SK-N-SH treated with all-trans-retinoic acid at 6 μM for 48 hours (cell line): Measurements from ENCODE around the gene ARID3B.
"Not testable (repeated sequence)": the region's sequence is repeated elsewhere in the genome, so short reads cannot be mapped to it uniquely, and the experiment has no call there.

ENCODE experiments used
- ATAC-seq: fragments of 200-7000 bp; cut with Tn5 transposase; 3 replicates; pipeline ENCODE4 v1.9.1; 2020; ENCODE audit warnings: mild to moderate bottlenecking, moderate library complexity
- ARNTL ChIP-seq: fragments of 450-650 bp; formaldehyde crosslinking; IDR thresholded peaks from 2 replicates; pipeline ENCODE4 v1.5.0; 2020; ENCODE audit warnings: low read depth, mild to moderate bottlenecking, moderate library complexity, borderline replicate concordance
- BACH2 ChIP-seq: fragments of 250-450 bp; sonication (Bioruptor Pico); IDR thresholded peaks from 2 replicates; pipeline ENCODE4 v1.9.0; 2021; ENCODE audit warnings: mild to moderate bottlenecking, borderline replicate concordance
- CSDC2 ChIP-seq: fragments of 250-450 bp; sonication (Bioruptor Pico); IDR thresholded peaks from 2 replicates; pipeline ENCODE4 v1.5.0; 2020; ENCODE audit warnings: mild to moderate bottlenecking, moderate library complexity
- ESRRG ChIP-seq: fragments of 250-450 bp; sonication (Bioruptor Pico); IDR thresholded peaks from 2 replicates; pipeline ENCODE4 v1.6.1; 2021; ENCODE audit warnings: mild to moderate bottlenecking
- GLIS3 ChIP-seq: fragments of 250-450 bp; sonication (Bioruptor Pico); IDR thresholded peaks from 2 replicates; pipeline ENCODE4 v1.5.0; 2020; ENCODE audit warnings: mild to moderate bottlenecking, moderate library complexity
- ISL1 ChIP-seq: fragments of 250-450 bp; sonication (Bioruptor Pico); IDR thresholded peaks from 2 replicates; pipeline ENCODE4 v2.1.2; 2022; ENCODE audit warnings: mild to moderate bottlenecking, moderate library complexity
- OSR1 ChIP-seq: fragments of 250-450 bp; sonication (Bioruptor Pico); IDR thresholded peaks from 2 replicates; pipeline ENCODE4 v1.8.0; 2022; ENCODE audit warnings: moderate library complexity, mild to moderate bottlenecking, inconsistent platforms
- RARB ChIP-seq: fragments of 250-450 bp; sonication (Bioruptor Pico); IDR thresholded peaks from 2 replicates; pipeline ENCODE4 v1.8.0; 2021; ENCODE audit warnings: mild to moderate bottlenecking, moderate library complexity
- SNAI2 ChIP-seq: fragments of 250-450 bp; sonication (Bioruptor Pico); IDR thresholded peaks from 2 replicates; pipeline ENCODE4 v1.5.0; 2020; ENCODE audit warnings: mild to moderate bottlenecking, moderate library complexity
- TCF4 ChIP-seq: fragments of 250-450 bp; sonication (Bioruptor Pico); IDR thresholded peaks from 2 replicates; pipeline ENCODE4 v1.8.0; 2021; ENCODE audit warnings: mild to moderate bottlenecking, moderate library complexity, borderline replicate concordance
- TOX ChIP-seq: fragments of 250-450 bp; sonication (Bioruptor Pico); IDR thresholded peaks from 2 replicates; pipeline ENCODE4 v1.8.0; 2021; ENCODE audit warnings: mild to moderate bottlenecking, moderate library complexity, borderline replicate concordance
- ZFP3 ChIP-seq: fragments of 250-450 bp; sonication (Bioruptor Pico); IDR thresholded peaks from 2 replicates; pipeline ENCODE4 v1.5.0; 2020; ENCODE audit warnings: mild to moderate bottlenecking, moderate library complexity
- ZFP30 ChIP-seq: fragments of 450-650 bp; formaldehyde crosslinking; IDR thresholded peaks from 2 replicates; pipeline ENCODE4 v1.5.0; 2022; ENCODE audit warnings: mild to moderate bottlenecking, moderate library complexity
- ZNF70 ChIP-seq: fragments of 450-650 bp; formaldehyde crosslinking; IDR thresholded peaks from 2 replicates; pipeline ENCODE4 v1.5.0; 2020; ENCODE audit warnings: mild to moderate bottlenecking, moderate library complexity
- ZNF8 ChIP-seq: fragments of 450-650 bp; formaldehyde crosslinking; IDR thresholded peaks from 2 replicates; pipeline ENCODE4 v1.5.0; 2020; ENCODE audit warnings: mild to moderate bottlenecking, moderate library complexity
- TF ChIP-seq, protein P1 (sequence below): fragments of 250-450 bp; sonication (Bioruptor Pico); IDR thresholded peaks from 2 replicates; pipeline ENCODE4 v1.8.0; 2020; ENCODE audit warnings: mild to moderate bottlenecking, moderate library complexity, borderline replicate concordance
- TF ChIP-seq, protein P2 (sequence below): fragments of 250-450 bp; sonication (Bioruptor Pico); IDR thresholded peaks from 2 replicates; pipeline ENCODE4 v1.8.0; 2021; ENCODE audit warnings: low read depth, mild to moderate bottlenecking, moderate library complexity, borderline replicate concordance
- TF ChIP-seq, protein P3 (sequence below): fragments of 250-450 bp; sonication (Bioruptor Pico); IDR thresholded peaks from 2 replicates; pipeline ENCODE4 v1.5.0; 2020; ENCODE audit warnings: mild to moderate bottlenecking, moderate library complexity
- TF ChIP-seq, protein P4 (sequence below): fragments of 250-450 bp; sonication (Bioruptor Pico); IDR thresholded peaks from 2 replicates; pipeline ENCODE4 v1.5.1; 2020; ENCODE audit warnings: low read depth, mild to moderate bottlenecking, moderate library complexity

The ARID3B gene

DNA sequence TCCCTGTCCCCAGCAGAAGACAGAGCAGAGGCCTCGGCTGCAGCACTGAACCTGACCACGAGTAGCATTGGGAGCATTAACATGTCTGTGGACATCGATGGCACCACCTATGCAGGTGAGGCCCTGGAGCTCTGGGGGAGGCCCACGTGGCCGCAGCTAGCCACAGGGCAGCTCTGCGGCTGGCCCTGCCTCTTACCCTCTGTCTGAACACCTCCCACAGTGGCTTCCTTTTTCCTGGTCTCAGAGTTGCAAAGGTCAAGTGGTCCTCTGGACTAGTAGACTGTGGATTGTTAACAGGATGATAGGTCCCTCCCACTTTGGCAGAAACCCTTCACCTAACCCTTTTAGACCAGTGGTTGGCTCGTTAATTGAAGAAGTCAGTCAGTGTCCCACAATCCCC lies 52.1 kb downstream of the ARID3B start:
- no peak for ATAC-seq
- TF ChIP-seq ISL1 (no peak), CSDC2 (CRISPR knock-in tag) (no peak), TOX (CRISPR knock-in tag) (no peak), GLIS3 (CRISPR knock-in tag) (no peak), TCF4 (no peak), SNAI2 (CRISPR knock-in tag) (no peak), ZFP30 (CRISPR knock-in tag) (no peak), RARB (CRISPR knock-in tag) (no peak), BACH2 (CRISPR knock-in tag) (no peak), ARNTL (no peak), ZNF8 (CRISPR knock-in tag) (no peak), OSR1 (CRISPR knock-in tag) (no peak), ESRRG (CRISPR knock-in tag) (no peak), ZNF70 (no peak)
- TF ChIP-seq, protein P1, sequence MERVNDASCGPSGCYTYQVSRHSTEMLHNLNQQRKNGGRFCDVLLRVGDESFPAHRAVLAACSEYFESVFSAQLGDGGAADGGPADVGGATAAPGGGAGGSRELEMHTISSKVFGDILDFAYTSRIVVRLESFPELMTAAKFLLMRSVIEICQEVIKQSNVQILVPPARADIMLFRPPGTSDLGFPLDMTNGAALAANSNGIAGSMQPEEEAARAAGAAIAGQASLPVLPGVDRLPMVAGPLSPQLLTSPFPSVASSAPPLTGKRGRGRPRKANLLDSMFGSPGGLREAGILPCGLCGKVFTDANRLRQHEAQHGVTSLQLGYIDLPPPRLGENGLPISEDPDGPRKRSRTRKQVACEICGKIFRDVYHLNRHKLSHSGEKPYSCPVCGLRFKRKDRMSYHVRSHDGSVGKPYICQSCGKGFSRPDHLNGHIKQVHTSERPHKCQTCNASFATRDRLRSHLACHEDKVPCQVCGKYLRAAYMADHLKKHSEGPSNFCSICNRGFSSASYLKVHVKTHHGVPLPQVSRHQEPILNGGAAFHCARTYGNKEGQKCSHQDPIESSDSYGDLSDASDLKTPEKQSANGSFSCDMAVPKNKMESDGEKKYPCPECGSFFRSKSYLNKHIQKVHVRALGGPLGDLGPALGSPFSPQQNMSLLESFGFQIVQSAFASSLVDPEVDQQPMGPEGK (CRISPR knock-in tag): no peak
- TF ChIP-seq, protein P2, sequence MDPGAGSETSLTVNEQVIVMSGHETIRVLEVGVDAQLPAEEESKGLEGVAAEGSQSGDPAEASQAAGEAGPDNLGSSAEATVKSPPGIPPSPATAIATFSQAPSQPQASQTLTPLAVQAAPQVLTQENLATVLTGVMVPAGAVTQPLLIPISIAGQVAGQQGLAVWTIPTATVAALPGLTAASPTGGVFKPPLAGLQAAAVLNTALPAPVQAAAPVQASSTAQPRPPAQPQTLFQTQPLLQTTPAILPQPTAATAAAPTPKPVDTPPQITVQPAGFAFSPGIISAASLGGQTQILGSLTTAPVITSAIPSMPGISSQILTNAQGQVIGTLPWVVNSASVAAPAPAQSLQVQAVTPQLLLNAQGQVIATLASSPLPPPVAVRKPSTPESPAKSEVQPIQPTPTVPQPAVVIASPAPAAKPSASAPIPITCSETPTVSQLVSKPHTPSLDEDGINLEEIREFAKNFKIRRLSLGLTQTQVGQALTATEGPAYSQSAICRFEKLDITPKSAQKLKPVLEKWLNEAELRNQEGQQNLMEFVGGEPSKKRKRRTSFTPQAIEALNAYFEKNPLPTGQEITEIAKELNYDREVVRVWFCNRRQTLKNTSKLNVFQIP (CRISPR knock-in tag): no peak
- TF ChIP-seq, protein P3, sequence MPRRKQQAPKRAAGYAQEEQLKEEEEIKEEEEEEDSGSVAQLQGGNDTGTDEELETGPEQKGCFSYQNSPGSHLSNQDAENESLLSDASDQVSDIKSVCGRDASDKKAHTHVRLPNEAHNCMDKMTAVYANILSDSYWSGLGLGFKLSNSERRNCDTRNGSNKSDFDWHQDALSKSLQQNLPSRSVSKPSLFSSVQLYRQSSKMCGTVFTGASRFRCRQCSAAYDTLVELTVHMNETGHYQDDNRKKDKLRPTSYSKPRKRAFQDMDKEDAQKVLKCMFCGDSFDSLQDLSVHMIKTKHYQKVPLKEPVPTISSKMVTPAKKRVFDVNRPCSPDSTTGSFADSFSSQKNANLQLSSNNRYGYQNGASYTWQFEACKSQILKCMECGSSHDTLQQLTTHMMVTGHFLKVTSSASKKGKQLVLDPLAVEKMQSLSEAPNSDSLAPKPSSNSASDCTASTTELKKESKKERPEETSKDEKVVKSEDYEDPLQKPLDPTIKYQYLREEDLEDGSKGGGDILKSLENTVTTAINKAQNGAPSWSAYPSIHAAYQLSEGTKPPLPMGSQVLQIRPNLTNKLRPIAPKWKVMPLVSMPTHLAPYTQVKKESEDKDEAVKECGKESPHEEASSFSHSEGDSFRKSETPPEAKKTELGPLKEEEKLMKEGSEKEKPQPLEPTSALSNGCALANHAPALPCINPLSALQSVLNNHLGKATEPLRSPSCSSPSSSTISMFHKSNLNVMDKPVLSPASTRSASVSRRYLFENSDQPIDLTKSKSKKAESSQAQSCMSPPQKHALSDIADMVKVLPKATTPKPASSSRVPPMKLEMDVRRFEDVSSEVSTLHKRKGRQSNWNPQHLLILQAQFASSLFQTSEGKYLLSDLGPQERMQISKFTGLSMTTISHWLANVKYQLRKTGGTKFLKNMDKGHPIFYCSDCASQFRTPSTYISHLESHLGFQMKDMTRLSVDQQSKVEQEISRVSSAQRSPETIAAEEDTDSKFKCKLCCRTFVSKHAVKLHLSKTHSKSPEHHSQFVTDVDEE (CRISPR knock-in tag): no peak
- TF ChIP-seq, protein P4, sequence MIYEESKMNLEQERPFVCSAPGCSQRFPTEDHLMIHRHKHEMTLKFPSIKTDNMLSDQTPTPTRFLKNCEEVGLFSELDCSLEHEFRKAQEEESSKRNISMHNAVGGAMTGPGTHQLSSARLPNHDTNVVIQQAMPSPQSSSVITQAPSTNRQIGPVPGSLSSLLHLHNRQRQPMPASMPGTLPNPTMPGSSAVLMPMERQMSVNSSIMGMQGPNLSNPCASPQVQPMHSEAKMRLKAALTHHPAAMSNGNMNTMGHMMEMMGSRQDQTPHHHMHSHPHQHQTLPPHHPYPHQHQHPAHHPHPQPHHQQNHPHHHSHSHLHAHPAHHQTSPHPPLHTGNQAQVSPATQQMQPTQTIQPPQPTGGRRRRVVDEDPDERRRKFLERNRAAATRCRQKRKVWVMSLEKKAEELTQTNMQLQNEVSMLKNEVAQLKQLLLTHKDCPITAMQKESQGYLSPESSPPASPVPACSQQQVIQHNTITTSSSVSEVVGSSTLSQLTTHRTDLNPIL (CRISPR knock-in tag): no peak

DNA sequence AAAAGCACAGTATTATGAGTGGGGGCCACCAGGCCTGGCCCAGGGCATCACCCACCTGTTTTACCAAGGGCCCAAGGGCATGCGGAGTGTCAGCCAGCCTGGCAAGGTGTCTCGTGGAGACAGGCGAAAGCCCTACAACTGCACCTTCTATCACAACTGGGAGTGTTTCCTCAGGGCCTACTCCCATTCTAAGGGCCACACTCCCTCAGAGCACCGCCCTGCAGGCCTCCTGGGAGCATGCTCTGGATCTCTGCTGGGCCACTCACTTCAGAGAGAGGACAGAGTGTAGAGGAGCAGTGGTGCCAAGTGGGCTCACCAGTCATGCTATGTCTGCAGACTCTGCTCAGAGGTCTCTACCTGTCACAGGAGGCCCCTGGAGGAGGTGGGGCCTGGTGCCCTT lies 53.4 kb downstream of the ARID3B start:
- TF ChIP-seq, protein P3 (CRISPR knock-in tag): no peak
- ATAC-seq: no peak

DNA sequence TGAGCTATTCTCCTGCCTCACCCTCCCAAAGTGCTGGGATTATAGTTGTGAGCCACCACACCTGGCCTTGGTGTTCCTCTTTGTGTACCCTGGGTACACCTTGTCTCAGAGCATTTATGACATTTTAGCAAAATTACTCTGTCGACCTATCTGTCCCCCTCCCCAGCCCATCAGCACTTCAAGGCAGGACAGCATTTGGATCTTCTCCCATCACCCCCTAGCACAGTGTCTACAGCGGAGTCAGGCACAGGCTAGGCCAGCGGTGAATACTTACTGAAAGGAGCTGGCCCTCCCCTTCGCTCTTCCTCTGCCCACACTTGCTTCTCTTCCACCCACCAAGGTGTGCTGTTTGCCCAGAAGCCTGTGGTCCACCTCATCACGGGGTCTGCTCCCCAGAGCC lies 54.3 kb downstream of the ARID3B start:
- ATAC-seq: no peak
- TF ChIP-seq CSDC2 (CRISPR knock-in tag): no peak
- TF ChIP-seq, protein P1 (CRISPR knock-in tag): no peak
- no peak for TF ChIP-seq ZNF8 (CRISPR knock-in tag)
- TF ChIP-seq RARB (CRISPR knock-in tag): no peak
- TF ChIP-seq TCF4: no peak
- TF ChIP-seq ARNTL: no peak
- TF ChIP-seq BACH2 (CRISPR knock-in tag): no peak
- no peak for TF ChIP-seq ZNF70
- TF ChIP-seq, protein P2 (CRISPR knock-in tag): no peak
- no peak for TF ChIP-seq ZFP3 (CRISPR knock-in tag)
- TF ChIP-seq SNAI2 (CRISPR knock-in tag): no peak
- no peak for TF ChIP-seq ESRRG (CRISPR knock-in tag)

DNA sequence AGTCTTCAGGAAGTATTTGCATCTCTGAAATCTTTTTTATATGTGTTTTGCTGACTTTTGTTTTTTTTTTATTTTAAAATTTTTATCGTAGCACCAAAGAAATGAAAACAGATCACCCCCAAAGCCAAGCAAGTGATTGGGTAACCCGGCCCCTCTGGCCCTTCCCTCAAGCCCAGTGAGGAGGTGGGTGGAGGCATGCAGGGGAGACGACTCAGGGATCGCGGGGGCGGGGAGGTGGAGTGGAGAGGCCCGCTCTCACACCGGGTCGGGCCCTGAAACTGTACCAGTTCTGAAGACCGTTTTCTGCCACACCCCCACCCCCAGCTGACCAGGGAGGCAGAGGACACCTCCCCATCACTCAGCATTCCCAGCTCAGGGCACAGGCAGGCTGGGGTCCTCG lies 55.7 kb downstream of the ARID3B start:
- not testable (repeated sequence) for ATAC-seq

DNA sequence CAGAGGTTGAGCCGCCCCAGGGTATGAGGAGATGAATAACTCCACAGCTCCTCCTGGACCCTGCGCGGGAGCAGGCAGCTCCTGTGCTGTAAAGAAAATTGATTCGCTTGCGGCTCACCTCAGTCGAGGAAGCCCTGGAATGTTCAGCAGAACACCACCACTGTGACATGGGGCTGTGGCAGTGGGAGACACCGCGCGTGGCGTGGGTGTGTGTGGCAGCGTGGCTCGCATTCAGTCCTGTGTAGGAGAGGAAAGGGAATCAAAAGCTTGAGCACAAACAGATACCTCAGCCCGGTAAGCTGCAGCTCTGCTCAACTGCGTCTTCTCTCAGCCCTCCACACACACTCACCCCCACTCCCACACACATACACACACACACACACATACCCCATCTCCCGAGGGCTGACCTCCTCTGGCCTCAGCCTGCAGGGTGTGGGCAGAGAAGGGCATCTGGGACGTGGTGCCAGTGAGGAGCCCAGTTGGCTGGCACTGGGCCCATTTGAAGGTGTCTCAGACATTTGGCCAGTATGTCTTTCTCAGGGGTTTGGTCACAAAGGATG lies 56.2 kb downstream of the ARID3B start:
- ATAC-seq: not testable (repeated sequence)
